Globus pallidus (tissue), 1 donor: ENCODE data around the gene PHKG2.

ENCODE experiments used
- DNase-seq: peaks from one replicate; pipeline ENCODE4 v3.0.0-alpha.2; 2015; ENCODE audit warnings: low spot score

PHKG2 gene

GRCh38 chr16:30775392-30776188 lies 27.4 kb downstream of the PHKG2 start:
- DNase-seq = peak; percentile 79

- no peak for DNase-seq
Measured at GRCh38 chr16:30777591-30778297, 29.5 kb downstream of the PHKG2 start.

GRCh38 chr16:30778549-30779244 lies 30.5 kb downstream of the PHKG2 start:
- no peak for DNase-seq

- DNase-seq = no peak
Measured at GRCh38 chr16:30779596-30779995, 31.4 kb downstream of the PHKG2 start.

GRCh38 chr16:30780021-30780420 lies 31.8 kb downstream of the PHKG2 start:
- no peak for DNase-seq

GRCh38 chr16:30780549-30780948 lies 32.3 kb downstream of the PHKG2 start:
- DNase-seq = no peak

- no peak for DNase-seq
Measured at GRCh38 chr16:30782486-30783279, 34.5 kb downstream of the PHKG2 start.

GRCh38 chr16:30783280-30784109 lies 35.3 kb downstream of the PHKG2 start:
- no peak for DNase-seq

- DNase-seq = no peak
Measured at GRCh38 chr16:30784215-30784614, 36.0 kb downstream of the PHKG2 start.

GRCh38 chr16:30785126-30786106 lies 37.2 kb downstream of the PHKG2 start:
- DNase-seq = no peak

- no peak for DNase-seq
Measured at GRCh38 chr16:30786115-30786935, 38.1 kb downstream of the PHKG2 start.

GRCh38 chr16:30786936-30787612 lies 38.8 kb downstream of the PHKG2 start, which contains the start of gene ZNF629:
Gene ZNF629, minus strand, starts transcription at chr16:30787205. Its CDS starts 2,723 bp downstream, at chr16:30784482.
- DNase-seq = peak; percentile 79

GRCh38 chr16:30787613-30788378 lies 39.6 kb downstream of the PHKG2 start:
- DNase-seq = peak; percentile 30

- no peak for DNase-seq
Measured at GRCh38 chr16:30793508-30794069, 45.4 kb downstream of the PHKG2 start.

- DNase-seq = no peak
Measured at GRCh38 chr16:30794634-30795033, 46.4 kb downstream of the PHKG2 start.

GRCh38 chr16:30797670-30798309 lies 49.6 kb downstream of the PHKG2 start:
- no peak for DNase-seq
